ENCODE results near the gene RCSD1.

Gene RCSD1

GRCh38 chr1:167634435-167634834 is 4.4 kb downstream of the RCSD1 start:
- no peak for ATAC-seq
- no peak for TF ChIP-seq ZNF70 (CRISPR knock-in tag; IDR thresholded peaks at IDR 0.05)
- no peak for TF ChIP-seq GLIS3 (CRISPR knock-in tag; IDR thresholded peaks at IDR 0.05)
- no peak for TF ChIP-seq SNAI2 (CRISPR knock-in tag; IDR thresholded peaks at IDR 0.05)
- TF ChIP-seq TOX (CRISPR knock-in tag; IDR thresholded peaks at IDR 0.05; ENCODE audit: borderline replicate concordance), result no peak
- no peak for TF ChIP-seq BACH2 (CRISPR knock-in tag; IDR thresholded peaks at IDR 0.05; ENCODE audit: borderline replicate concordance)
- no peak for TF ChIP-seq PATZ1 (CRISPR knock-in tag; IDR thresholded peaks at IDR 0.05; ENCODE audit: borderline replicate concordance)
- TF ChIP-seq OSR1 (CRISPR knock-in tag; IDR thresholded peaks at IDR 0.05), result no peak
- TF ChIP-seq ARNTL (CRISPR knock-in tag; IDR thresholded peaks at IDR 0.05; ENCODE audit: borderline replicate concordance, low read depth), result no peak

- ATAC-seq, result no peak
- TF ChIP-seq ZFP30 (CRISPR knock-in tag; IDR thresholded peaks at IDR 0.05) (no peak), OSR1 (CRISPR knock-in tag; IDR thresholded peaks at IDR 0.05) (no peak), ZFP3 (CRISPR knock-in tag; IDR thresholded peaks at IDR 0.05) (no peak), PPARA (CRISPR knock-in tag; IDR thresholded peaks at IDR 0.05; ENCODE audit: borderline replicate concordance) (no peak), TCF4 (CRISPR knock-in tag; IDR thresholded peaks at IDR 0.05; ENCODE audit: borderline replicate concordance) (no peak), TOX (CRISPR knock-in tag; IDR thresholded peaks at IDR 0.05; ENCODE audit: borderline replicate concordance) (no peak), TSHZ2 (CRISPR knock-in tag; IDR thresholded peaks at IDR 0.05) (no peak), ZNF565 (CRISPR knock-in tag; conservative IDR thresholded peaks at IDR 0.05; ENCODE audit: low read depth) (no peak), ZNF70 (CRISPR knock-in tag; IDR thresholded peaks at IDR 0.05) (no peak)
Measured at GRCh38 chr1:167635156-167635648, 5.2 kb downstream of the RCSD1 start.

- TF ChIP-seq OSR1 (CRISPR knock-in tag; IDR thresholded peaks at IDR 0.05) (no peak), CSRNP3 (CRISPR knock-in tag; IDR thresholded peaks at IDR 0.05) (no peak), ZFP30 (CRISPR knock-in tag; IDR thresholded peaks at IDR 0.05) (no peak), ZNF8 (CRISPR knock-in tag; IDR thresholded peaks at IDR 0.05) (no peak), POU6F1 (CRISPR knock-in tag; IDR thresholded peaks at IDR 0.05; ENCODE audit: borderline replicate concordance, low read depth) (no peak), ZFP3 (CRISPR knock-in tag; IDR thresholded peaks at IDR 0.05) (no peak), BACH2 (CRISPR knock-in tag; IDR thresholded peaks at IDR 0.05; ENCODE audit: borderline replicate concordance) (no peak), TCF4 (CRISPR knock-in tag; IDR thresholded peaks at IDR 0.05; ENCODE audit: borderline replicate concordance) (no peak), ZNF70 (CRISPR knock-in tag; IDR thresholded peaks at IDR 0.05) (no peak), ISL1 (CRISPR knock-in tag; IDR thresholded peaks at IDR 0.05) (no peak), ZC3H10 (CRISPR knock-in tag; IDR thresholded peaks at IDR 0.05) (no peak)
- no peak for ATAC-seq
Measured at GRCh38 chr1:167635941-167636340, 5.9 kb downstream of the RCSD1 start.

- no peak for ATAC-seq
- TF ChIP-seq ZNF70 (CRISPR knock-in tag; IDR thresholded peaks at IDR 0.05) (no peak), POU6F1 (CRISPR knock-in tag; IDR thresholded peaks at IDR 0.05; ENCODE audit: borderline replicate concordance, low read depth) (no peak), OSR1 (CRISPR knock-in tag; IDR thresholded peaks at IDR 0.05) (no peak), ZNF565 (CRISPR knock-in tag; conservative IDR thresholded peaks at IDR 0.05; ENCODE audit: low read depth) (no peak), PATZ1 (CRISPR knock-in tag; IDR thresholded peaks at IDR 0.05; ENCODE audit: borderline replicate concordance) (no peak), TOX (CRISPR knock-in tag; IDR thresholded peaks at IDR 0.05; ENCODE audit: borderline replicate concordance) (no peak), CSDC2 (CRISPR knock-in tag; IDR thresholded peaks at IDR 0.05) (no peak), ARNTL (CRISPR knock-in tag; IDR thresholded peaks at IDR 0.05; ENCODE audit: borderline replicate concordance, low read depth) (no peak), PPARA (CRISPR knock-in tag; IDR thresholded peaks at IDR 0.05; ENCODE audit: borderline replicate concordance) (no peak)
Measured at GRCh38 chr1:167638064-167638463, 8.0 kb downstream of the RCSD1 start.

Data from SK-N-SH treated with all-trans-retinoic acid at 6 μM for 48 hours (cell line).